Left lung (tissue), 10 donors: ENCODE results near the gene VSTM4. TPM values are rescaled to one million over a fixed set of nuclear protein-coding genes. Genes with fewer than 3 reads are reported as not detected.

ENCODE experiments used
- ATAC-seq: fragments of 200-7000 bp; cut with Tn5 transposase; one replicate; pipeline ENCODE4 v1.9.1; 2020; ENCODE audit warnings: moderate library complexity
- DNase-seq, 4 donors: peaks; one replicate each; pipeline ENCODE4 v3.0.0-alpha.2; 2013 to 2020
- H3K27ac ChIP-seq, 2 donors: fragments of 200-600 bp; sonication (generic) in 1 of 2; one replicate each; pipeline versions ENCODE4 v1.5.0 to v1.8.0; 2020 to 2021
- H3K27me3 ChIP-seq, 2 donors: fragments of 200-600 bp; sonication (generic) in 1 of 2; one replicate each; pipeline versions ENCODE4 v1.5.0 to v1.8.0; 2020 to 2021
- H3K36me3 ChIP-seq, 2 donors: fragments of 200-600 bp; sonication (generic) in 1 of 2; one replicate each; pipeline versions ENCODE4 v1.5.0 to v1.8.0; 2020 to 2021
- H3K4me1 ChIP-seq, 2 donors: fragments of 200-600 bp; one replicate each; pipeline ENCODE4 v1.8.0; 2021
- H3K4me3 ChIP-seq, 2 donors: fragments of 200-600 bp; sonication (generic) in 1 of 2; one replicate each; pipeline versions ENCODE4 v1.5.0 to v1.8.0; 2020 to 2021; ENCODE audit warnings: mild to moderate bottlenecking in 1 of 2
- H3K9me3 ChIP-seq, 2 donors: fragments of 200-600 bp; sonication (generic) in 1 of 2; one replicate each; pipeline versions ENCODE4 v1.5.0 to v1.8.0; 2020 to 2021
- intact Hi-C, 2 donors: fragments of 100-400 bp; cut with DNase I; formaldehyde crosslinking; loops; one replicate each; pipeline versions ENCODE4 v1.11.2 to v1.14.2; 2022
- polyA plus RNA-seq, 6 donors: library from polyadenylated mRNA; unstranded; fragments of 120-200 nt; gene quantifications; one replicate each; pipeline ENCODE4 v1.2.1, GENCODE V29; 2013; ENCODE audit not compliant: insufficient read length in 6 of 6
- total RNA-seq, 2 donors: library from RNA; stranded (reverse); fragmentation: NEBNext Ultra II Directional; extraction: Animal tissue kit (Norgen Biotek cat#: 25700); gene quantifications; one replicate each; pipeline ENCODE4 v1.2.1, GENCODE V29; 2021
- TF ChIP-seq, protein P1 (sequence below), 2 donors: fragments of 200-600 bp; sonication (generic) in 1 of 2; IDR thresholded peaks; one replicate each; pipeline versions ENCODE4 v1.5.0 to v1.8.0; 2021; ENCODE audit warnings: antibody characterized with exemption in 2 of 2
- donor health status: DM: no; HTN: yes; CAD: no.
- donor health status: DM: no; HTN: no; CAD: no.

VSTM4 gene
- total and polyA plus RNA-seq, 8 donors, result 11.0 to 36.9 (median 30.8) TPM

DNA sequence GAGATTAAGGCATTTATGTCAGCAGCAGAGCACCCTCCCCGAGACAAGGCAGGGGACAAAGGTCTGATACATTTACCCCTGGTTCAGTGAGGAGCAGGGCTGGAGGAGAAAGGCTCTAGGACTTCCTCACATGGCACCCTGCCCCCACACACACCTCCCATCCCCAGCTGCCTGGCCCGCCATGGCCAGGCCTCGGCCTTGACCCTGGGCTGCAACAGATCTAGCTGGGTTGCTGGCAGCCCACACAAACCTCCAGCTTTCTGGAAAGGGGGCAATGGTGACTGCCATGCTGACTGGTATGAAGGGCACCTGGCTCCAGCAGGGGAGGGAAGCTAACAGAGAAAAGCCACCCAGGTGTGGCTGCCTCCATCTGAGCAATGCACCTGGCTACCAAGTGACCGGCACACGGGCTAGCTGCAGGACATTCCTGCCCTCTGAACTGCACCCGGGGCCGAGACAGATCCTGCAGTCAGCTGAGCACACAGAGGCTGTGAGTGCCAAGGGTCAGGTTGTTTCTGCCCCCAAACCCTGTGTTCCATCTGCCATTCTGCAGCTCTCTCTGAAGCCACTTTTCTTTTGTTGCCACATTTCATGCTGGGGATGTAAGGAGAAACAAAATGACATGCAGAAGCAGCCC is 89.9 kb downstream of the VSTM4 start:
- Histone ChIP-seq H3K4me1 (peaks cover 0 to 4% of the 10 kb centered on the region in 2 donors), H3K27ac (no peak overlapping the region), H3K27me3 (no peaks in the 10 kb centered on the region), H3K36me3 (peaks cover 0 to 4% of the 10 kb centered on the region in 2 donors), H3K4me3 (no peak overlapping the region), H3K9me3 (no peaks in the 10 kb centered on the region)
- intact Hi-C loops, result no loop called here
- TF ChIP-seq, protein P1, sequence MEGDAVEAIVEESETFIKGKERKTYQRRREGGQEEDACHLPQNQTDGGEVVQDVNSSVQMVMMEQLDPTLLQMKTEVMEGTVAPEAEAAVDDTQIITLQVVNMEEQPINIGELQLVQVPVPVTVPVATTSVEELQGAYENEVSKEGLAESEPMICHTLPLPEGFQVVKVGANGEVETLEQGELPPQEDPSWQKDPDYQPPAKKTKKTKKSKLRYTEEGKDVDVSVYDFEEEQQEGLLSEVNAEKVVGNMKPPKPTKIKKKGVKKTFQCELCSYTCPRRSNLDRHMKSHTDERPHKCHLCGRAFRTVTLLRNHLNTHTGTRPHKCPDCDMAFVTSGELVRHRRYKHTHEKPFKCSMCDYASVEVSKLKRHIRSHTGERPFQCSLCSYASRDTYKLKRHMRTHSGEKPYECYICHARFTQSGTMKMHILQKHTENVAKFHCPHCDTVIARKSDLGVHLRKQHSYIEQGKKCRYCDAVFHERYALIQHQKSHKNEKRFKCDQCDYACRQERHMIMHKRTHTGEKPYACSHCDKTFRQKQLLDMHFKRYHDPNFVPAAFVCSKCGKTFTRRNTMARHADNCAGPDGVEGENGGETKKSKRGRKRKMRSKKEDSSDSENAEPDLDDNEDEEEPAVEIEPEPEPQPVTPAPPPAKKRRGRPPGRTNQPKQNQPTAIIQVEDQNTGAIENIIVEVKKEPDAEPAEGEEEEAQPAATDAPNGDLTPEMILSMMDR (IDR thresholded peaks at IDR 0.05), result no peak
- ATAC-seq, result no peak
- DNase-seq, result no peak

DNA sequence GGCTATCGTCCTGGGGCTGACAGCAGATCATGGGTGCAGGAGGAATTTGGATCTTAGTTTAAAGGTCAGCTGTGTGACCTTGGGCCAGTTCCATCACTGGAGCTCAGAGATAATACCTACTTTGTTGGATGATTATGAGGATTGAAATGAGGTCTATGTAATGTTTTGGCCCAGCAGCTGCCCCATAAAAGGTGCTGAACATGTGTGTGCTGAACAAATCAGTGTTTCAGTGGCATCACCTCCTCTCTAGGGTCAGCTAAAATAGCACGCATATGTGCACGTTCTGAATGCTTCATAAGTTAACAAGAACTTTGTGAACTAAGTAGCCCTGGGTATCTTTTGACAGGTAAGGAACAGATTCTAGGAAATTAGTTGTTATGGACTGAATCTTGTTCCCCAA is 90.8 kb downstream of the VSTM4 start:
- ATAC-seq (no peak), DNase-seq (no peak)
- H3K4me1 ChIP-seq, result peaks cover 0 to 4% of the 10 kb centered on the region in 2 donors
- H3K9me3 ChIP-seq, result no peaks in the 10 kb centered on the region
- TF ChIP-seq, protein P1 (IDR thresholded peaks at IDR 0.05), result no peak
- H3K27me3 ChIP-seq, result no peaks in the 10 kb centered on the region
- intact Hi-C loops, result no loop called here
- H3K36me3 ChIP-seq, result no peaks in the 10 kb centered on the region
- no peak overlapping the region for H3K4me3 ChIP-seq
- H3K27ac ChIP-seq, result peak overlapping the region; percentile 9 to 74

DNA sequence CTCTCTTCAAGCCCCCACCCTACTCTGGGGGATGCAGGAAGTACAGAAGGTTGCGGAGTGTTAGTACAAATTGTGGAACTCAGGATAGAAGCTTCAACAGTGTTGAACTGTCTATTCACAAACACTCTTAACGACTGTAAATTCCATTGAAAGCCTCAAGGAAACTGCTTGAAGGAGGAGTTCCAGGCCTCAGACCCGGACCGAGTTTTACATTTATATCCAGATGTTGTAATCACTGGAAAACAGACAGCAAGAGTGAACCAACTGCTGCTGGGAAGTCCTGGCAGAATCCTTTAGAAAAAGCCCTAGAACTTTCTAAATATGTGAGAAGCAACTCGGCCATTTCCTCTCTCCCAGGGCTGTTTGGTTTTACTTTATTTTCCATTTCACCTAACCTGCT is 91.6 kb downstream of the VSTM4 start:
- H3K9me3 ChIP-seq, result no peaks in the 10 kb centered on the region
- peaks cover 0 to 4% of the 10 kb centered on the region in 2 donors for H3K4me1 ChIP-seq
- H3K27me3 ChIP-seq, result no peaks in the 10 kb centered on the region
- peak overlapping the region; percentile 9 to 74 for H3K27ac ChIP-seq
- DNase-seq, result peak in 2 of 4 donors; percentile 52 to 78
- TF ChIP-seq, protein P1 (IDR thresholded peaks at IDR 0.05), result no peak
- H3K4me3 ChIP-seq, result no peak overlapping the region
- peak; percentile 60 for ATAC-seq
- no peaks in the 10 kb centered on the region for H3K36me3 ChIP-seq
- intact Hi-C loops, result no loop called here

DNA sequence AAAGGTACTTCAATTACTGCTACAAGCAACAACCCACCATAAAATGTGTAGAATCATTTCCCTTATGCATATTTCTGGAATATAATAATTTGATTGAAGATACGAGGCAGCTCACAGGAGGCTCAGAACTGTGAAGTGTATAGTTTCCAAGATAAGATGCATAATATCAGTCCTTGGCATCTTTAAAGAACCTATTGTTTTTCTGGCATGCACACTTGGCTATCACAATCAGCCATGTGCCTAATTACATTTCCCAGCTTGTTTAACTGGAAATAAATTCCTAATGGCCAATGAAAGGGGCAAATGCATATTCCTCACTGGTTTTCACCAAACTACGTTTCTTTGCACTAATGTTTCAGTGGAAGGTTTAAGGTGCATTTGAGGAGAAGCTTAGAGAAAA is 92.3 kb downstream of the VSTM4 start:
- no peak overlapping the region for H3K4me3 ChIP-seq
- DNase-seq (no peak), ATAC-seq (no peak)
- no peaks in the 10 kb centered on the region for H3K27me3 ChIP-seq
- H3K4me1 ChIP-seq, result peaks cover 0 to 4% of the 10 kb centered on the region in 2 donors
- H3K36me3 ChIP-seq, result no peaks in the 10 kb centered on the region
- TF ChIP-seq, protein P1 (IDR thresholded peaks at IDR 0.05), result no peak
- H3K9me3 ChIP-seq, result no peaks in the 10 kb centered on the region
- intact Hi-C loops, result no loop called here
- H3K27ac ChIP-seq, result no peak overlapping the region

DNA sequence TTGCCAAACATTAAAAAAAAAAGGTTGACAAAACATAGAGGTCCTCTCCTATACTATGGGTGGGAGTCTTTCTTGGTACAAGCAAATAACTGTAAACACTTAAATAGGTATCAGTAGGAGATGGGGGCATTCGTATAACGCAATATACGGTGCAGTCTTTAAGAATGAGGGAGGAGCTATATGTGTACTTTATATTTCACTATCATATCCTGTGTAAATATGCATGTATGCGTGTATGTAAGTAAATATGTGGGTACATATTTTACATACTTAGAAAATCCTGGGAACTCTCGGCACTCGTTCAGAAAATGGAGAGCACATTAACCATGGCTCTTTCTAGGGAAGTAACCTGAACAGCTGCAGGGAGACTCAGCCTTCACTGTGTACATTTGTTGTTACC is 93.6 kb downstream of the VSTM4 start:
- Histone ChIP-seq H3K27ac (no peak overlapping the region), H3K36me3 (no peaks in the 10 kb centered on the region), H3K27me3 (no peaks in the 10 kb centered on the region), H3K4me1 (peaks cover 0 to 4% of the 10 kb centered on the region in 2 donors), H3K9me3 (no peaks in the 10 kb centered on the region), H3K4me3 (no peak overlapping the region)
- TF ChIP-seq, protein P1 (IDR thresholded peaks at IDR 0.05), result no peak
- intact Hi-C loops, result no loop called here
- ATAC-seq, result no peak
- no peak for DNase-seq
